ENCODE measurements around the gene CALML6.
A peak's percentile ranks its signal among the peaks of the same experiment; 100 is the strongest.

Gene CALML6

GRCh38 chr1:1914101-1914970 is 724 bp upstream of the CALML6 start:
- DNase-seq = no peak

- DNase-seq = no peak
Measured at GRCh38 chr1:1915911-1916840, 1.1 kb downstream of the CALML6 start.

DNA sequence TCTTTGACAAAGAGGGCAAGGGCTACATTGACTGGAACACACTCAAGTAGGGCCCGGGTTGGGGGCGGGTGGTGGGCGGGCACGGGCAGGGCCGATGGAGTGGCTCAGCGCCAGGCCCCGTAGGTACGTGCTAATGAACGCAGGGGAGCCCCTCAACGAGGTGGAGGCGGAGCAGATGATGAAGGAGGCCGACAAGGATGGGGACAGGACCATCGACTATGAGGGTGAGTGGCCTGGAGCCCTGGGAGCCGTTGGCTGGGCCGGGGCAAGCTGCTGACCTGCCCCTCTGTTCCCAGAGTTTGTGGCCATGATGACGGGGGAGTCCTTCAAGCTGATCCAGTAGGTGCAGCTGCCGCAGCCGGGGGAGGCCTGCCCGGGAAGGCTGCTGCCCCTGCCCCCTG is 1.8 kb downstream of the CALML6 start:
- DNase-seq = no peak

- DNase-seq = no peak
Measured at GRCh38 chr1:1917304-1917976, 2.4 kb downstream of the CALML6 start.

GRCh38 chr1:1917995-1918900 is 3.2 kb downstream of the CALML6 start:
- no peak for DNase-seq

DNA sequence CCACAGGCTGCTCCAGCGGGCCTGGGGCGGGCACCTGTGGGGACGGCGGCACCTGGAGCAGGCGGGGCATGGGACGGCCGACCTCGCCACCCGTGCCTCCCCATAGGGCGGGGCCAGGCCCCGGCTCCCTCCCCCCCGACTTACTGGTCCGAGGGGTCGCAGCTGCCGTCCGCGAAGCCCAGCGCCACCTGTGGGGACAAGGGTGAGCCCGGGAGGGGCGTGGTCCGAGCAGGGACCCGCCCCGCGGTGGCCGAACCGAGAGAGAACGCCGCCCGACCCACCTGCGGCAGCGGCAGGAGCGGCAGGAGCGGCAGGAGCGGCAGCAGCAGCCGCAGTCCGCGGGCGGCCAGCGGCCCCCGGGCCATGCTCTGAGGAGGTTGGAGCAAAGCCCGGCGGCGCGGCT is 3.8 kb downstream of the CALML6 start, which contains the start of gene TMEM52:
TMEM52 (minus strand) TSS at position 379 of the 403 bp plus-strand sequence; CDS start at position 365, 14 bp downstream.
- DNase-seq = no peak

GRCh38 chr1:1919304-1920056 is 4.4 kb downstream of the CALML6 start:
- DNase-seq = peak; percentile 99

DNA sequence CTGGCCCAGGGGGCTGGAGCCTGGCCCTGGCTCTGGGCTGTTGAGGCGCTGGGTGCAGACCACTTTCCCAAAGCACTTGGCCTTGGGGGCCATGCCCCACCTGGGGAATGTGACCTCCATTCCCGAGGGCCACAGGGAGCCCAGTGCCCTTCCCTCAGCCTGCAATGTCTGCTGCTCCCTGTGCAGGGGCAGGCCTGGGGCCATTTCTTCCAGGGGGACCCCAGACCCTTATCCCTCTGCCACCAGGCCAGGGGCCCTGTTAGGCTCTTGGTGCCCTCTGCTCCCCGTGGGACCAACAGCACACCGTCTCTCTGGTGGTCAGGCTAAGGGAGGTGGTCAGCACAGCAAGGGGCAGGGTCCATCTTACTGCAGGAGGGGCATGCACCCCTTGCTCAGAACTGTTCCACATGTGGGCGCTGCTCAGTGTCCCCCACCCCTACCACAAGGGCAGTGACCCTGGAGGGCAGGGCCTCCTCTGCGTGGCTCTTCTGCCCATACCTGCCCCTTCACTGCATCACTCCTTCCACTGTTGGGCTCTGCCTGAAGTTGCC is 5.1 kb downstream of the CALML6 start:
- DNase-seq = no peak

DNA sequence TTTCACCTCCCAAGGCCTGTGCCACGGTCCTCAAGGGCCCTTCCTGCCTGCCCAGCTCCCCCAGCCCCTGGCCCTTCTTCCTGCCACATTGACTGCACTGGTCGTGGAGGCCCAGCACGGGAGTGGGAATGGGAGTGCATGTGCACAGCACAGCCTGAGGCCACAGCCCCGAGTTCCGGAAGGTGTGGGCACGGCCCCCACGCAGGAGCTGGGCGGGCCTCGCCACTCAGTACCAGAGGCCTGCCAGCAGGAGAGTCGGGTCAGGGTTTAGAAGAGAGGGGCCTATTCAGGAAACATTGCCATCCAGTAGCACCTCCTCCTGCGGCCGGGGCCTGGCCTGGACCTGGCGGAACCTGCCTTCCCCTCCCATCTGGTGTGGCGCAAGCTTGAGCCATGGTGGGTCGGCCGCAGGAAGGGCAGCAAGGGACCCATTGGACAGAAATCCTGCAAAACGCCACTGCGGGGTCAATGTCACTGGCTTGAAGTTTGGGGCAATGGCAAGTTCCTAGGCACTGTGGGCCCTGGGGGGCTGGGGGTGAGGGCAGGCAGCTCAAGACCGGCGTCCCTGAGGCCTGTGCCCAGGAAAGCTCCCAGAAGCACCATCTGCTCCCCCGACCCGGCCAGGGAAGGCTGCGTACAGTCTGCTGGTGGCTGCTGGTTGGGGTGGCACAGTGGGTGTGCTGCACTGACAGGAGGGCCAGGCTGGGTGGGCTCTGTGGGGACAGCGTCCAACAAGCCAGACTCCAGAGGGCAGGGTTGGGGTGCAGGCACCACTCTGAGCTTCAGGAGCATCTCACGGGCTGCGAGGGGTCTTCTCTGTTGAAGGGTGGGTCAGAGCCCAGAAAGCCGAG is 5.8 kb downstream of the CALML6 start:
- no peak for DNase-seq

DNA sequence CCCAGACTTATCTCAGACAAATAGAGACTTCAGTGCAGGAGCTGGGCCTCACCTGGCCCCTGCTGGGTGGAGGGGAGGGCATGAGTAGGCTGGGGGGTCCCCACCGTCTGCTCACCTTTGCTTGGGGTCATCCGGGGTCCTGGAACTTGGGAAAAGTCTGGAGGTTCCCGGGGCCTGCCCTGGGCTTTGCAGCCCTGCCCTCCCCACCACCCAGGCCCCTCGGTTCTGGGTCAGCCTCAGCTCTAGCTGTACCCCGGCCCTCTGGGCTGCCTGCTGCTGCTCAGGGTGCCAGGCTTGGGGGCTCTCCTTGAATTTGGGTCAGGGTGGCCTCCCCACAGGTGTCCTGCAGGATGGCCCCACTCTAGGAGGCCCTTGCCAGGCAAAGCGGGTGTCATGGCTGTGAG is 6.4 kb downstream of the CALML6 start:
- no peak for DNase-seq

GRCh38 chr1:1921901-1922701 is 7.0 kb downstream of the CALML6 start:
- DNase-seq = no peak

GRCh38 chr1:1922702-1922955 is 7.6 kb downstream of the CALML6 start:
- no peak for DNase-seq

DNA sequence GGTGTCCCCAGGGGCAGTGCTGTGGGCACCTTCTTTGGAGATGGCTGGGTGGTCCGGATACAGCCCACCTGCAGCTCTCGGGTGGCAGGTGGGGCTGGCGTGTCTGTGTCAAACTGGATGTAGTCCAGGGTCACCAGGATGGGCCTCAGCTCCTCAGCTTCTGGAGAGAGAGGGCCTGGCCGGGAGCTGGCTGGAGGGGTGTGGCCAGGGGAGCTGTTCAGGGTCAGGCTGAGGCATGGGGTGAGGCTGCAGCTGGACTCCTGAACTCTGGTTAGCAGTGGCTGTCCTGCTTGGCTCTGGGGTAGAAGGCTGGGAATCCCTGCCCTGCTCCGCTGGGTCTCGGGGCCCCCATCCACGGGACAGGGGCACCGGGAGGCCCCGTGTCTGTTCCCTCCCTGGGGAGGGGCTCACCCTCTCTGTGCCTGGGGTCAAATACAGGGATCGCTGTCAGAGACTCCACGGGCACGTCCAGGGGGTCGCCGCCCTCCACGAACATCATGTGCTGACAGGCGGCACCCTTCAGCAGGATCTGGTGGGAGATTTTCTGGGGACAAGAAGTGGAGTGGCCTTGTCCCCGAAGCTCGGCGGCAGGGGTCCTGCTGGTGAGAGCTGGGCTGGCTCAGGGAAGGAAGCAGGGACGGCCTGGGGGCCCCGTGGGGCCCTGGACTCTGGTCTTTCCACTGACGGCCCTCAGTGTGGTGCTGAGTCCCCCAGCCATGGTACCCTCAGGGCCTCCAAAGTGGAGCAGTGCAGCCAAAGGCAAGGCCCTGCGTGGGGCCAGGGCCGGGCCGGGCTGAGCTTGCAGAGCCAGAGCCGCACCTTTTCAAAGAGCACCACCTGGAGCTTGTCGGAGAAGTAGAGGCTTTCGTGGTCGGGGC is 8.1 kb downstream of the CALML6 start:
- no peak for DNase-seq

- DNase-seq = no peak
Measured at GRCh38 chr1:1924386-1924785, 9.3 kb downstream of the CALML6 start.

- DNase-seq = no peak
Measured at GRCh38 chr1:1924849-1925248, 9.8 kb downstream of the CALML6 start.

DNA sequence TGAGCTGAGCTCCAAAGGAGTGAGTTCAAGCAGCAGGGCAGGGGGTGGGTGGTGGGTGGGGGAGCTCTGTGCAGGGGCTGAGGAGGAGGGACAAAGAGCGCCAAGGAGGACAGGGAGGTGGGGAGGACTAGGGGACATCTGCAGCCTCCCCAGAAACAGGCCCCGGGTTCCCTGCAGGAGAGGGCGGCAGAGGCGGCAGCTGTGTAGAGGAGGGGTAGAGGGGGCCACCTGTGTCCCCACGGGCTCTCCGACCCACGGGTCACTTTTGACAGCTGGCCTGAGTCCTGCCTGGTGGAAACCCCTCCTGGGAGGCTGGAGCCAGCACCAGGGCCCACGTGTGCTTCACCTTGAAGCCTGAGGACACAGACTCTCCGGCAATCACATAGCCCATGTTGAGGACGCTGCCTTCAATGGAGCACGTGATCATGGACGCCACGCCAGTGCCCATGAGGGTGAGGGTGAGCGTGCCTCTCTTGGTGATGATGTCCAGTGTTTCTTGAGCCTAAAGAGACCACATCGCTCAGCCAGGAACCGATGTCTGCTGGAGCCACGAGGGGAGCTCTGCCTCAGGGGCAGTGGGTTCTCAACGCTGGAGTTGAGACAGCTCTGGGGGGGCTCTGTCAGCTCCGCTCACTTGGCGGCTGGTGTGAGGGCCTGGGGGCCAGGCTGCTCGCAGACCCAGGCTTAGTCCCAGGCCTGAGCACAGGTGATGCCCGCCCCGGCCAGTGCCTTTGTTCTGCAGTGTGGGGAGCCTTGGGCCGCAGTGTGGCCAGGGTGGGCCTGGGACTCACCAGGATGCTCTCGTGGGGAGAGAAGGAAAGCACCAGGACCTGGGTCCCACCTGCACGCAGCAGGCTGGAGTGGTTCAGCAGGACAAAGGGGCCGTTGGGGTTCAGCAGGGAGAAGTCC is 10.6 kb downstream of the CALML6 start:
- DNase-seq = no peak

DNA sequence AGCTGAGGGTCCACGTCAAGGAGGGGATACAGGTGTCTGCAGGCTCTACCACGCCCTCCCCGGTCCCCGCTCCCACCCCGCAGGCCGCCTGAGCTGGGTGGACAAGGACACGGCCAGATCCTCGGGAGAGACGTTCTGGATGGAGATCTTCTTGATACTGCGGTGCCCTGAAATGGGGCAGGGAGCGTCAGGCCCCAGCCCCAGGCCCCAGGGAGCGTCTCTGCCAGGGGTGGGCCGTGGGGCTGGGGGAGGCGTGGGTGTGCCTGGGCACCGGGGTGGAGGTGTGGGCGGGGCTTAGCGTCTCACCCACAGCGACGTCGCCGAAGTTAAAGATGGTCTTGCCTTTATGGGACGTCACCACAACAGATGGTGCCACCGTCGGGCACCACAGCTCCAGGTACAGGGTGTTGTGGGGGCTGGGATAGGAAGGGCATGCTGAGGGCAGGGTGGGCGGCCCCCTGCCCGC is 11.3 kb downstream of the CALML6 start:
- DNase-seq = no peak
